K562 (cell line): ENCODE results near the gene ECPAS. TPM values are rescaled to one million over a fixed set of nuclear protein-coding genes. Genes with fewer than 3 reads are reported as not detected.
"Not testable (repeated sequence)": the region's sequence is repeated elsewhere in the genome, so short reads cannot be mapped to it uniquely, and the experiment has no call there.

Experiments used
- ATAC-seq: fragments of 200-7000 bp; cut with Tn5 transposase; 3 replicates; pipeline ENCODE4 v1.9.1; 2020; ENCODE audit warnings: moderate library complexity
- BruUV-seq: library from RNA; stranded (reverse); fragments of 400-500 nt; replicated peaks from 2 replicates; lab custom pipeline; 2021; lab: Mats Ljungman, UMichigan
- CTCF ChIA-PET: fragments of 300-600 bp; formaldehyde crosslinking; extraction: SDS; loops from one replicate; lab custom pipeline; 2021; ENCODE audit warnings: low intra/inter-chr PET ratio; lab: Yijun Ruan, JAX
- POLR2A ChIA-PET: fragments of 300-600, 350-650 bp; sonication (Branson Sonifier 250); formaldehyde crosslinking; extraction: SDS; loops from one replicate; lab custom pipeline; 2021; ENCODE audit warnings: antibody characterized with exemption, inconsistent platforms; lab: Yijun Ruan, JAX
- DNase-seq, 4 experiments: peaks; one replicate each; pipeline versions ENCODE4 v3.0.0 to v3.0.0-alpha.2; 2011 to 2018; ENCODE audit warnings: low spot score in 3 of 4, mixed read lengths in 3 of 4; ENCODE audit errors: extremely low read depth in 1 of 4
- FAIRE-seq: peaks from 2 replicates; lab custom pipeline; 2011; peaks lifted over from hg19 to GRCh38; lab: Jason Lieb, UNC
- H2AFZ ChIP-seq: 2 replicates; pipeline ENCODE4 v1.6.0; 2011; ENCODE audit warnings: low read depth, low read length, control low read depth, inconsistent platforms
- H3K27ac ChIP-seq: fragments of 200-600 bp; 3 replicates; pipeline ENCODE4 v1.8.0; 2011; ENCODE audit warnings: low read depth, mild to moderate bottlenecking, control low read depth, inconsistent platforms, low read length, moderate library complexity, mixed read lengths; ENCODE audit errors: extremely low read depth
- H3K27me3 ChIP-seq, 2 experiments: fragments of 300-600 bp in 1 of 2; 2 replicates in 1 of 2; 3 replicates in 1 of 2; pipeline versions ENCODE4 v1.6.0 to v1.8.0; 2011; ENCODE audit warnings: inconsistent platforms in 2 of 2, low read length in 2 of 2, mild to moderate bottlenecking in 1 of 2, mixed read lengths in 1 of 2, moderate library complexity in 1 of 2; ENCODE audit not compliant: control insufficient read depth in 2 of 2, insufficient read depth in 2 of 2
- H3K36me3 ChIP-seq: fragments of 300-600 bp; 3 replicates; pipeline ENCODE4 v1.8.0; 2011; ENCODE audit warnings: mild to moderate bottlenecking, low read length, inconsistent platforms; ENCODE audit not compliant: control insufficient read depth, insufficient read depth
- H3K4me1 ChIP-seq, 2 experiments: fragments of 200-600 bp in 1 of 2; replicated peaks in 1 of 2; 2 replicates in 1 of 2; 3 replicates in 1 of 2; pipeline versions ENCODE4 v1.5.1 to v1.8.0; 2011; ENCODE audit warnings: inconsistent platforms in 2 of 2, low read length in 2 of 2, mild to moderate bottlenecking in 1 of 2, mixed read lengths in 1 of 2, moderate library complexity in 1 of 2; ENCODE audit not compliant: control insufficient read depth in 2 of 2, insufficient read depth in 2 of 2
- H3K4me2 ChIP-seq: 2 replicates; pipeline ENCODE4 v1.6.1; 2011; ENCODE audit warnings: low read length, control low read depth, inconsistent platforms, mixed read lengths; ENCODE audit not compliant: insufficient read depth
- H3K4me3 ChIP-seq: fragments of 200-600 bp; sonication (generic), shearing (Covaris generic); 2 replicates; pipeline ENCODE4 v1.5.1; 2016; ENCODE audit warnings: control low read depth, inconsistent platforms
- H3K79me2 ChIP-seq: fragments of 200-600 bp; 3 replicates; pipeline ENCODE4 v1.8.0; 2011; ENCODE audit warnings: low read length, inconsistent platforms; ENCODE audit not compliant: control insufficient read depth, insufficient read depth
- H3K9ac ChIP-seq, 2 experiments: 2 replicates each; pipeline versions ENCODE4 v1.6.0 to v1.6.1; 2011; ENCODE audit warnings: low read depth in 2 of 2, low read length in 2 of 2, control low read depth in 1 of 2, inconsistent platforms in 1 of 2, mild to moderate bottlenecking in 1 of 2, mixed read lengths in 1 of 2; ENCODE audit not compliant: insufficient read depth in 1 of 2
- H3K9me1 ChIP-seq: one replicate; pipeline ENCODE4 v1.6.0; 2011; ENCODE audit warnings: inconsistent platforms, mild to moderate bottlenecking, low read length, moderate library complexity; ENCODE audit not compliant: control insufficient read depth, insufficient read depth
- H3K9me3 ChIP-seq: replicated peaks from 2 replicates; pipeline ENCODE4 v1.5.1; 2011; ENCODE audit warnings: low read depth, low read length, inconsistent platforms; ENCODE audit not compliant: control insufficient read depth, insufficient read depth
- H4K20me1 ChIP-seq: replicated peaks from 2 replicates; pipeline ENCODE4 v1.6.1; 2011; ENCODE audit warnings: low read length, inconsistent platforms, mixed read lengths; ENCODE audit not compliant: control insufficient read depth, insufficient read depth
- FOXO4 ChIP-seq: fragments of 450-650 bp; formaldehyde crosslinking; IDR thresholded peaks from 2 replicates; pipeline ENCODE4 v1.4.0; 2020; ENCODE audit warnings: mild to moderate bottlenecking, moderate library complexity
- MAFK ChIP-seq: IDR thresholded peaks from 2 replicates; pipeline ENCODE4 v1.6.1; 2011; ENCODE audit warnings: low read length, improper control_type of control experiment
- SAFB ChIP-seq: fragments of 200-400 bp; formaldehyde crosslinking; IDR thresholded peaks from 2 replicates; pipeline ENCODE4 v1.6.1; 2017; ENCODE audit warnings: low read depth, low read length, borderline replicate concordance
- ZC3H11A ChIP-seq: IDR thresholded peaks from 2 replicates; pipeline ENCODE4 v1.6.1; 2012; ENCODE audit warnings: low read depth, low read length, improper control_type of control experiment
- ZNF77 ChIP-seq: fragments of 250-450 bp; sonication (Bioruptor Pico); IDR thresholded peaks from 2 replicates; pipeline ENCODE4 v1.5.0; 2020
- WGBS: fragments of 100-300 bp; shearing (Covaris generic); methylation state at CpG from one replicate; pipeline ENCODE4 v1.1.6; 2016; ENCODE audit warnings: low coverage, mixed read lengths; ENCODE audit not compliant: insufficient coverage; ENCODE audit errors: missing lambda C conversion rate; 5-methylcytosine and 5-hydroxymethylcytosine counted together
- in situ Hi-C: fragments of 300-500 bp; cut with MboI; formaldehyde crosslinking; loops from 4 replicates; pipeline ENCODE4 v1.15.0; 2018; ENCODE audit warnings: inconsistent platforms, mixed read lengths
- intact Hi-C: fragments of 100-400 bp; cut with micrococcal nuclease; formaldehyde crosslinking; loops from 2 replicates; pipeline ENCODE4 v1.14.2; 2022
- polyA plus RNA-seq, 8 experiments: library from polyadenylated mRNA; depleted of rRNA in 4 of 8; stranded (reverse) in 5 of 8; unstranded in 3 of 8; fragments of >200 nt; fragmentation: Nextera tagmentation in 2 of 8; fragmentation: Illumina TruSeq in 1 of 8; extraction: Ambion mirVana in 2 of 8; extraction: Trizol in 1 of 8; gene quantifications; 2 replicates each; pipeline versions ENCODE4 v1.2.1 to v1.2.3, GENCODE V29; 2011 to 2014; ENCODE audit warnings: inconsistent platforms in 1 of 8, missing spikeins in 1 of 8
- total RNA-seq, 7 experiments: library from RNA; depleted of rRNA in 6 of 7; stranded (reverse); fragments of >200 nt in 6 of 7; fragmentation: Illumina TruSeq in 2 of 7; extraction: Trizol in 2 of 7; gene quantifications; 2 replicates each; pipeline versions ENCODE4 v1.2.1 to v1.2.3, GENCODE V29; 2011 to 2021; ENCODE audit warnings: low replicate concordance in 1 of 7

The ECPAS gene
- total and polyA plus RNA-seq, 9 of the 15 experiments (the other 6 are each of a cell fraction or from before 2014, with no cell fraction given): 14.5 to 90.9 (median 75.7) TPM

- TF ChIP-seq FOXO4 (CRISPR knock-in tag) (no peak), MAFK (no peak), ZNF77 (CRISPR knock-in tag) (no peak), ZC3H11A (no peak), SAFB (no peak)
Observed at GRCh38 chr9:111514967-111515366, 30.8 kb upstream of the ECPAS start (continued).

- DNase-seq, ATAC-seq, H3K4me1 ChIP-seq, H3K4me3 ChIP-seq, FAIRE-seq, H3K27me3 ChIP-seq, POLR2A ChIA-PET, H2AFZ ChIP-seq, H3K79me2 ChIP-seq, in situ Hi-C loops, H3K4me2 ChIP-seq, BruUV-seq, H3K9ac ChIP-seq, H3K36me3 ChIP-seq, CTCF ChIA-PET, H3K9me3 ChIP-seq, H3K27ac ChIP-seq, H3K9me1 ChIP-seq, H4K20me1 ChIP-seq, intact Hi-C loops: not testable (repeated sequence)
- WGBS: 3% methylated on average over 6 of the region's 6 CpGs
Observed at GRCh38 chr9:111511581-111511980, 27.4 kb upstream of the ECPAS start.
